Astrocyte of the spinal cord (primary cell): ENCODE results near the gene SWI5.

Source experiments
- DNase-seq: peaks from one replicate; pipeline ENCODE4 v3.0.0; 2011; ENCODE audit warnings: low read depth, low spot score
- H3K4me3 ChIP-seq: 2 replicates; pipeline ENCODE4 v1.5.1; 2011; ENCODE audit warnings: low read depth, mild to moderate bottlenecking, low read length, moderate library complexity
- CTCF ChIP-seq: IDR thresholded peaks from 2 replicates; pipeline ENCODE4 v1.5.1; 2012; ENCODE audit warnings: low read depth, mild to moderate bottlenecking, low read length, inconsistent platforms
- in situ Hi-C: cut with HindIII; loops from 2 replicates; pipeline ENCODE4 v1.10.0; 2017; ENCODE audit warnings: low sequenced_read_pairs

The SWI5 gene

DNA sequence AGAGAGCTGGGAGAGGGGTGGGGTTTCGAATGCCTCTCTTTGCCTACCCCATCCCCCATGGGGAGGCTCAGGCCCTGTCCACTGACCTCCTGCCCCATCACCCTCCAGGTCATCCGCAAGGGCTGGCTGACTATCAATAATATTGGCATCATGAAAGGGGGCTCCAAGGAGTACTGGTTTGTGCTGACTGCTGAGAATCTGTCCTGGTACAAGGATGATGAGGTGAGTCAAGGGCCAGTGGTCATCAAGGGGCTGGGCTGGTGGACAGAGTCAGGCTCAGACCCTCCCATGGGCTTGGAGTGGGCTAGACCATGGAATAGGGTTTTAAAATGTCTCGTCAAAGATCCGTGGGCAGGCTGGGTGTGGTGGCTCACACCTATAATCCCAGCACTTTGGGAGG lies 34.0 kb upstream of the SWI5 start:
- TF ChIP-seq CTCF, result no peak
- H3K4me3 ChIP-seq, result no peak overlapping the region
- in situ Hi-C loops, result no loop called here
- DNase-seq, result no peak

- no peak for TF ChIP-seq CTCF
- no peak overlapping the region for H3K4me3 ChIP-seq
- in situ Hi-C loops, result no loop called here
- DNase-seq, result no peak
Observed at GRCh38 chr9:128242828-128243214, 33.3 kb upstream of the SWI5 start.

- no peak for TF ChIP-seq CTCF
- in situ Hi-C loops, result no loop called here
- no peak overlapping the region for H3K4me3 ChIP-seq
- no peak for DNase-seq
Observed at GRCh38 chr9:128243215-128244018, 32.7 kb upstream of the SWI5 start.

DNA sequence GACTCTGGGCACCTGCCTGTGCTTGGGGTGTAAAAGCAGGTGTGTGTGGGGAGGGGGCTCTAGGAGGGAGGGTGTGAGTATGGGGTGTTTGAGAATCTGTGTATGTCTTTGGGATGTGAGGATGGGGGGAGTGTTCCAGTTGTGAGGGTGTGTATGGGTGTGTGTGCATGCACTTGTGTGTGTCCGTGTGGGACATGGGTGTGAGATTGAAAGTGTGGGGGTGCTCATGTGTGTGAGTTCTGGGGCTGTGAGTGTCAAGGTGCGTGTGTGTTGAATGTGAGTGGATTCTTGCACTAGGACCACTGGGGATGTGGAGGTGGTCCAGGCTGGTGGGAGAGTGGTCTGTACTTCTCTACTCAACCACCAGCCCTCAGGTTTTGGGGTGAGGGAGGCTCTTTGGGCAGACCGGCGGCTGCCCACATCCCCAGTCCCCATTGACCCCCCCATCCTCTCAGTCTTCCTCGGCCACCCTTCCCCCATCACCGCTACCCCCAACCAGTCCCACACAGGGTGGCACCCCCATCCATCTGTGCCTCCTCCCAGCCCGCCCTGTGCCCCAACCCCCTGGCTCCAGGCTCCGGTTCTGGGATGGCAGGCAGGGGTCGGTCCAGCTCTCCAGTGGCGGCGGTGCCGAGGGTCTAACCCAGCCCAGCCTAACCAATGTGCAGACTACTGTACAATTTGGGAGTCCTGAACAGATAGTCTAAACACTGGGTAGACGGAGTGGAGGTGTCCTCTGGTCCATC lies 31.8 kb upstream of the SWI5 start:
- TF ChIP-seq CTCF, result no peak
- in situ Hi-C loops, result no loop called here
- H3K4me3 ChIP-seq, result peak overlapping the region; percentile 35

GRCh38 chr9:128244837-128245231 lies 31.2 kb upstream of the SWI5 start:
- H3K4me3 ChIP-seq, result peak overlapping the region; percentile 35
- peak; percentile 78 for DNase-seq
- no peak for TF ChIP-seq CTCF
- in situ Hi-C loops, result no loop called here

More for the DNA sequence above, 31.8 kb upstream of the SWI5 start:
- no peak for DNase-seq

DNA sequence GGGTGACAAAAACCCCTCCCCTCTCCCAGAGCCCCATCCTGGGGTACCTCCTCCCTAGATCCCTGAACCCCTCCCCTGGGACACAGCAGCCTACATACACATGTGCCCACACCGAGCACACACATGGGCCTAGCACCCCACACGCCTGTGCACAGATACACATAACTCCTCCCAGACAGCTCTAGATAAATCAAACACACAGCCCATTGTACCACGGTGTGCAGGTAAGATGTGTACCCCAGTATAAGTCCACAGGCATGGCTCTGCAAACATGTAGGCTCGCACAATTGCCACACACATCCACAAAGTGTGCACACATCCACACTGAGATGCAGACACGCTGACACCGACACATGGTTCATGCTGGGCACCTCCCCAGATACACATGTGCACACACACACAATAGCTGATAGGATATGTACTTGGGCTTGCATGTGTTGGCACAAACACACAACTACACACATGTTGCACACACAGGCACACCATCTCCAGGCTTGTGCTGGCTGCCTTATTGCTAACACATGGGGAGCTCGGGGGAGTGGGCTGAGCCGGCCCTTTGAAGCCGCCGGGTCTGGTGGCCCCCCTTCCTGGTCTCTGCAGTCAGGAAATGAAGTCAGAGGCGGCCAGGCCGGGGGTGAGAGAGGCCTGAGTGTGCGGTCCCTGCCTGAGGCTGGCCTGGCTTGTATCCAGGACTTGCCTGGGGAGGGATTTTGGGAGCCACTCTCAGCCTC lies 30.5 kb upstream of the SWI5 start:
- in situ Hi-C loops, result no loop called here
- H3K4me3 ChIP-seq, result no peak overlapping the region
- peak; percentile 74 for DNase-seq
- TF ChIP-seq CTCF, result no peak
